H1 (cell line): ENCODE data around the gene SEC61A1. TPM values are rescaled to one million over a fixed set of nuclear protein-coding genes. Genes with fewer than 3 reads are reported as not detected.

Experiments
- CTCF ChIA-PET: fragments of 300-600 bp; sonication (Branson Sonifier 250); formaldehyde crosslinking; loops from one replicate; lab custom pipeline; 2021; ENCODE audit not compliant: partially characterized antibody; lab: Charles Lee
- POLR2A ChIA-PET: fragments of 300-600 bp; sonication (Branson Sonifier 250); formaldehyde crosslinking; loops from one replicate; lab custom pipeline; 2021; ENCODE audit warnings: inconsistent platforms; ENCODE audit not compliant: partially characterized antibody; lab: Charles Lee
- DNase-seq, 2 experiments: peaks; one replicate each; pipeline versions ENCODE4 v3.0.0 to v3.0.0-alpha.2; 2010 to 2022; ENCODE audit warnings: low spot score in 2 of 2, low read depth in 1 of 2, mixed read lengths in 1 of 2
- FAIRE-seq: peaks from 2 replicates; lab custom pipeline; 2011; peaks lifted over from hg19 to GRCh38; lab: Jason Lieb, UNC
- H2AFZ ChIP-seq: 2 replicates; pipeline ENCODE4 v1.8.1; 2012; ENCODE audit warnings: low read length, inconsistent platforms
- H2AK5ac ChIP-seq: 2 replicates; pipeline ENCODE4 v1.6.1; 2013; ENCODE audit warnings: low read depth, low read length
- H2BK120ac ChIP-seq: replicated peaks from 2 replicates; pipeline ENCODE3; 2013; ENCODE audit warnings: low read depth, low read length, inconsistent platforms
- H2BK12ac ChIP-seq: 2 replicates; pipeline ENCODE4 v1.6.1; 2013; ENCODE audit warnings: low read depth, low read length
- H2BK15ac ChIP-seq: 2 replicates; pipeline ENCODE4 v1.6.1; 2013; ENCODE audit warnings: low read length
- H2BK20ac ChIP-seq: 2 replicates; pipeline ENCODE4 v1.6.1; 2013; ENCODE audit warnings: low read length
- H2BK5ac ChIP-seq: 2 replicates; pipeline ENCODE4 v1.6.1; 2013; ENCODE audit warnings: low read depth, low read length
- H3K14ac ChIP-seq: 2 replicates; pipeline ENCODE4 v1.6.1; 2013; ENCODE audit warnings: inconsistent platforms; ENCODE audit not compliant: insufficient read length
- H3K18ac ChIP-seq: 2 replicates; pipeline ENCODE4 v1.6.1; 2013; ENCODE audit warnings: low read length; ENCODE audit errors: extremely low read depth
- H3K23ac ChIP-seq: 2 replicates; pipeline ENCODE4 v1.6.1; 2013; ENCODE audit warnings: inconsistent platforms; ENCODE audit not compliant: insufficient read length
- H3K23me2 ChIP-seq: 2 replicates; pipeline ENCODE4 v1.6.1; 2013; ENCODE audit warnings: low read depth, low read length
- H3K27ac ChIP-seq: 2 replicates; pipeline ENCODE4 v1.6.1; 2011; ENCODE audit warnings: low read depth, low read length, inconsistent platforms
- H3K27me3 ChIP-seq, 4 experiments: replicated peaks in 1 of 4; 1 replicate in 1 of 4; 2 replicates in 3 of 4; pipeline versions ENCODE4 v1.6.1 to v1.8.1; 2011 to 2013; ENCODE audit warnings: low read length in 3 of 4, mild to moderate bottlenecking in 3 of 4, inconsistent platforms in 2 of 4, mixed read lengths in 2 of 4, moderate library complexity in 1 of 4; ENCODE audit not compliant: control insufficient read depth in 3 of 4, insufficient read depth in 3 of 4; ENCODE audit errors: extremely low read depth in 1 of 4
- H3K36me3 ChIP-seq, 4 experiments: 2 replicates each; pipeline versions ENCODE4 v1.6.1 to v1.8.1; 2011 to 2013; ENCODE audit warnings: mild to moderate bottlenecking in 4 of 4, low read length in 3 of 4, moderate library complexity in 2 of 4, control low read depth in 1 of 4, inconsistent platforms in 1 of 4; ENCODE audit not compliant: insufficient read depth in 4 of 4, control insufficient read depth in 2 of 4
- H3K4ac ChIP-seq: replicated peaks from 2 replicates; pipeline ENCODE3; 2013; ENCODE audit warnings: low read length, low read depth, mixed read lengths, inconsistent platforms; ENCODE audit not compliant: insufficient read length
- H3K4me1 ChIP-seq, 4 experiments: replicated peaks in 1 of 4; 1 replicate in 1 of 4; 2 replicates in 3 of 4; pipeline versions ENCODE4 v1.6.1 to v1.8.1; 2011 to 2013; ENCODE audit warnings: low read length in 3 of 4, inconsistent platforms in 2 of 4, mixed read lengths in 1 of 4; ENCODE audit not compliant: insufficient read depth in 4 of 4, control insufficient read depth in 3 of 4
- H3K4me2 ChIP-seq, 2 experiments: 2 replicates each; pipeline versions ENCODE4 v1.6.1 to v1.8.1; 2011 to 2013; ENCODE audit warnings: low read depth in 2 of 2, low read length in 2 of 2, control low read depth in 1 of 2, inconsistent platforms in 1 of 2, mild to moderate bottlenecking in 1 of 2; ENCODE audit not compliant: insufficient read depth in 1 of 2
- H3K4me3 ChIP-seq, 4 experiments: fragments of 200-600, 300-600 bp in 1 of 4; sonication (generic), shearing (Covaris generic), sonication (Bioruptor Twin) in 1 of 4; 2 replicates each; pipeline versions ENCODE4 v1.5.1 to v1.8.1; 2011 to 2016; ENCODE audit warnings: low read length in 4 of 4, low read depth in 3 of 4, control low read depth in 2 of 4, inconsistent platforms in 2 of 4, mild to moderate bottlenecking in 2 of 4, mixed read lengths in 1 of 4, moderate library complexity in 1 of 4; ENCODE audit not compliant: insufficient read depth in 2 of 4; ENCODE audit errors: extremely low read depth in 1 of 4
- H3K56ac ChIP-seq: replicated peaks from 2 replicates; pipeline ENCODE3; 2013; ENCODE audit warnings: low read depth, mild to moderate bottlenecking, mixed read lengths, low read length, inconsistent platforms; ENCODE audit not compliant: insufficient read length
- H3K79me1 ChIP-seq: 2 replicates; pipeline ENCODE4 v1.6.1; 2013; ENCODE audit warnings: low read depth, low read length, control low read depth
- H3K79me2 ChIP-seq, 2 experiments: 2 replicates each; pipeline versions ENCODE4 v1.6.1 to v1.8.1; 2012 to 2013; ENCODE audit warnings: low read length in 2 of 2, mild to moderate bottlenecking in 2 of 2, inconsistent platforms in 1 of 2; ENCODE audit not compliant: insufficient read depth in 2 of 2, control insufficient read depth in 1 of 2
- H3K9ac ChIP-seq, 4 experiments: replicated peaks in 1 of 4; 1 replicate in 1 of 4; 2 replicates in 3 of 4; pipeline versions ENCODE4 v1.6.1 to v1.8.1; 2011 to 2013; ENCODE audit warnings: low read depth in 3 of 4, low read length in 3 of 4, control low read depth in 2 of 4, mild to moderate bottlenecking in 2 of 4, moderate library complexity in 2 of 4, inconsistent platforms in 1 of 4; ENCODE audit errors: extremely low read depth in 1 of 4
- H3K9me3 ChIP-seq, 2 experiments: 2 replicates each; pipeline versions ENCODE4 v1.6.1 to v1.8.1; 2012 to 2013; ENCODE audit warnings: mild to moderate bottlenecking in 2 of 2, moderate library complexity in 2 of 2, control low read depth in 1 of 2, inconsistent platforms in 1 of 2, low read depth in 1 of 2, low read length in 1 of 2, mixed read lengths in 1 of 2; ENCODE audit not compliant: insufficient read depth in 2 of 2
- H4K20me1 ChIP-seq, 2 experiments: replicated peaks in 1 of 2; 2 replicates each; pipeline versions ENCODE3 to v1.8.1; 2011 to 2013; ENCODE audit warnings: inconsistent platforms in 2 of 2, low read length in 2 of 2, mild to moderate bottlenecking in 1 of 2; ENCODE audit not compliant: insufficient read depth in 2 of 2, control insufficient read depth in 1 of 2
- H4K5ac ChIP-seq: 2 replicates; pipeline ENCODE4 v1.6.1; 2013; ENCODE audit warnings: low read length, low read depth, mixed read lengths, inconsistent platforms; ENCODE audit not compliant: insufficient read length
- H4K8ac ChIP-seq: 2 replicates; pipeline ENCODE4 v1.8.0; 2013; ENCODE audit warnings: mild to moderate bottlenecking, moderate library complexity, low read length, inconsistent platforms; ENCODE audit not compliant: insufficient read depth; ENCODE audit errors: extremely low read depth
- H4K91ac ChIP-seq: replicated peaks from 2 replicates; pipeline ENCODE3; 2013; ENCODE audit warnings: low read length, mixed read lengths, inconsistent platforms; ENCODE audit not compliant: insufficient read length
- BCL11A ChIP-seq, 2 experiments: IDR thresholded peaks; one replicate each; pipeline ENCODE4 v1.6.1; 2011; ENCODE audit warnings: low read depth in 2 of 2, low read length in 2 of 2, mild to moderate bottlenecking in 2 of 2
- CHD2 ChIP-seq: IDR thresholded peaks from 2 replicates; pipeline ENCODE4 v1.6.1; 2012; ENCODE audit warnings: low read length, improper control_type of control experiment
- CREB1 ChIP-seq: IDR thresholded peaks from 2 replicates; pipeline ENCODE4 v1.6.1; 2012; ENCODE audit warnings: inconsistent platforms
- CTBP2 ChIP-seq: IDR thresholded peaks from 2 replicates; pipeline ENCODE4 v1.7.0; 2011; ENCODE audit warnings: borderline replicate concordance, mild to moderate bottlenecking, moderate library complexity, mixed read lengths, low read length; ENCODE audit not compliant: insufficient read depth, insufficient read length
- EGR1 ChIP-seq: IDR thresholded peaks from 2 replicates; pipeline ENCODE4 v1.6.1; 2011; ENCODE audit warnings: low read depth, low read length, borderline replicate concordance
- JUND ChIP-seq: IDR thresholded peaks from 2 replicates; pipeline ENCODE4 v1.6.1; 2011; ENCODE audit warnings: mild to moderate bottlenecking, improper control_type of control experiment, low read length
- NRF1 ChIP-seq: IDR thresholded peaks from 2 replicates; pipeline ENCODE4 v1.6.1; 2011; ENCODE audit warnings: mild to moderate bottlenecking, low read depth, low read length, improper control_type of control experiment
- RNF2 ChIP-seq: fragments of 200-900, 300-1000 bp; sonication (generic); IDR thresholded peaks from 2 replicates; pipeline ENCODE4 v1.7.1; 2016; ENCODE audit warnings: borderline replicate concordance, low read depth, mild to moderate bottlenecking, antibody characterized with exemption, low read length; ENCODE audit not compliant: poor library complexity, severe bottlenecking; ENCODE audit errors: missing control alignments
- SP1 ChIP-seq: IDR thresholded peaks from 2 replicates; pipeline ENCODE4 v1.6.1; 2011; ENCODE audit warnings: low read depth, low read length
- TAF1 ChIP-seq: IDR thresholded peaks from 2 replicates; pipeline ENCODE4 v1.6.1; 2011; ENCODE audit warnings: mild to moderate bottlenecking, low read depth, low read length
- TAF7 ChIP-seq: optimal IDR thresholded peaks from 2 replicates; pipeline ENCODE3; 2011; ENCODE audit warnings: low read depth, mild to moderate bottlenecking, inconsistent platforms, low read length, moderate library complexity, borderline replicate concordance
- USF2 ChIP-seq: IDR thresholded peaks from 2 replicates; pipeline ENCODE4 v1.6.1; 2011; ENCODE audit warnings: low read length, improper control_type of control experiment
- WGBS, 2 experiments: shearing (Covaris generic) in 1 of 2; methylation state at CpG; one replicate each; pipeline versions ENCODE4 v1.1.6 to v1.1.7; 2013 to 2015; ENCODE audit warnings: low lambda C conversion rate in 2 of 2, mixed read lengths in 2 of 2, inconsistent platforms in 1 of 2, low coverage in 1 of 2, missing lambda C conversion rate in 1 of 2; ENCODE audit not compliant: insufficient replicate concordance in 2 of 2, insufficient coverage in 1 of 2, insufficient read length in 1 of 2; ENCODE audit errors: extremely low coverage in 1 of 2, missing lambda C conversion rate in 1 of 2; 5-methylcytosine and 5-hydroxymethylcytosine counted together
- polyA plus RNA-seq, 7 experiments: library from polyadenylated mRNA; depleted of rRNA in 3 of 7; stranded (reverse) in 5 of 7; unstranded in 2 of 7; fragments of >200 nt in 5 of 7; fragments of 200-250 nt in 2 of 7; gene quantifications; 1 replicate in 5 of 7; 2 replicates in 1 of 7; 4 replicates in 1 of 7; pipeline versions ENCODE4 v1.2.1 to v1.2.3, GENCODE V29; 2011 to 2013; ENCODE audit warnings: missing spikeins in 2 of 7, mixed read lengths in 2 of 7
- total RNA-seq: library from RNA; stranded (reverse); fragmentation: NEBNext Ultra II Directional; extraction: Animal tissue kit (Norgen Biotek cat#: 25700); gene quantifications from 2 replicates; pipeline ENCODE4 v1.2.1, GENCODE V29; 2021

SEC61A1 gene
- total and polyA plus RNA-seq, 2 of the 8 experiments (the other 6 are each of a cell fraction or from before 2014, with no cell fraction given) = 133 to 165 TPM

DNA sequence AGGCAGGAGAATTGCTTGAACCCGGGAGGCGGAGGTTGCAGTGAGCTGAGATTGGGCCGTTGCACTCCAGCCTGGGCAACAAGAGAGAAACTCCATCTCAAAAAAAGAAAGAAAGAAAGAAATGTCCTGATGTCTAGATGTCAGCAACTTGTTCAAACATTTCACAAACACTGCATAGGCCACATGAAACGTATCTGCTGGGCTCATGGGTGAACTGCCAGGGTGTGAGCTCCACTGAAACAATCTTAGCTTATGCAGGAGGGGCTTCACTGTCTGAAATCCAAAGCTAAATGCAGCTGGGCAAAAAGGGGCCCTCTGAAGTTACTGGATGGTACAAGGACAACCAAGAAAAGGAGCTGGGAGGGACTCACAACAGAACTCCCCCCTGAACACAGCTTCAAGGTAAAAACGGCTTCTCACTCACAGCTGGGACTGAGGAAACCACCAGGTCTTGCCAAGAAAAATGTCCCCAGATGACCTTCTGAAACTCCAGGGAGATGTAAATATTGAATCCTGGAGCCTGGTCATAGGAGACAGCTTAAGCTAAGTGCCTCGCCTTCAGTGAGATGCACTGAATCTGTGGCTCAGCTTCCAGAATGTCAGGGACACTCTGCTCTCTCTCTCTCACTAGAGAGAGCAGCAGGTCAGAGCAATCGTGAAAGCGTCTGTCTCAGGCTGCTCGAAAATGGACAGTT, 31.9 kb downstream of the SEC61A1 start:
- Histone ChIP-seq H3K18ac (no peak overlapping the region), H4K20me1 (peaks cover 3 to 28% of the 10 kb centered on the region in 2 experiments), H2BK120ac (no peak overlapping the region), H3K4me3 (no peak overlapping the region), H2BK15ac (no peak overlapping the region), H3K4me2 (no peak overlapping the region), H2BK12ac (no peak overlapping the region), H4K5ac (no peak overlapping the region), H3K27ac (no peak overlapping the region), H3K79me2 (no peaks in the 10 kb centered on the region), H3K9me3 (no peaks in the 10 kb centered on the region), H3K23me2 (no peaks in the 10 kb centered on the region), H2BK20ac (no peak overlapping the region), H2BK5ac (no peak overlapping the region), H2AK5ac (no peak overlapping the region), H3K4me1 (no peaks in the 10 kb centered on the region), H3K23ac (no peak overlapping the region), H3K27me3 (no peaks in the 10 kb centered on the region), H3K56ac (no peak overlapping the region), H2AFZ (no peak overlapping the region), H4K8ac (no peak overlapping the region), H3K9ac (no peak overlapping the region), H3K79me1 (no peaks in the 10 kb centered on the region; the same call in 1 of the 2 replicates), H3K14ac (no peak overlapping the region), H3K36me3 (peaks cover 19 to 72% (median 48%) of the 10 kb centered on the region in 4 experiments), H3K4ac (no peak overlapping the region), H4K91ac (no peak overlapping the region)
- CTCF ChIA-PET = interaction anchor here (1.1 to 4.0 kb wide), 4 partner anchors 10 to 50 kb away, joined by 3 to 27 read pairs (median 6); no protein-coding TSS in a partner anchor
- POLR2A ChIA-PET = interaction anchor here (1.8 kb wide), 1 partner anchor 13 kb away, joined by 4 read pairs; no protein-coding TSS in a partner anchor
- DNase-seq (no peak), FAIRE-seq (no peak)
- WGBS, 2 experiments = 85% methylated on average over 9 of the region's 9 CpGs; no CpG with 5 or more reads in 1 of the 2 experiments
- TF ChIP-seq BCL11A (IDR thresholded peaks at IDR 0.05; ENCODE audit: low read depth in 2 of 2, low read length in 2 of 2) (no peak), CHD2 (no peak), CTBP2 (no peak), TAF1 (no peak), CREB1 (no peak), RNF2 (no peak), NRF1 (no peak), EGR1 (no peak), JUND (no peak), TAF7 (no peak), USF2 (no peak), SP1 (no peak)
